ENCODE measurements around the gene ERC2. TPM values are rescaled to one million over a fixed set of nuclear protein-coding genes. Genes with fewer than 3 reads are reported as not detected.

Gene ERC2
- total and polyA plus RNA-seq, 2 donors (not counting 3 experiments of a cell fraction or from before 2014, with no cell fraction given): 5.6 to 15.5 TPM

- Histone ChIP-seq H3K27ac (ENCODE audit: insufficient read depth, low read depth, low read length) (no peak overlapping the region), H3K4me3 (replicated peaks in 1 of 3; ENCODE audit: insufficient read depth in 1 of 3, low read depth in 1 of 3, low read length in 3 of 3) (no peak overlapping the region), H2AFZ (ENCODE audit: low read depth, low read length) (no peak overlapping the region), H3K9ac (replicated peaks; ENCODE audit: extremely low read depth, insufficient read depth, low read length) (no peak overlapping the region), H4K20me1 (replicated peaks; ENCODE audit: control insufficient read depth, extremely low read depth, insufficient read depth, low read length) (no peaks in the 10 kb centered on the region), H3K4me1 (ENCODE audit: control insufficient read depth, extremely low read depth, insufficient read depth, low read length) (no peaks in the 10 kb centered on the region), H3K4me2 (ENCODE audit: insufficient read depth, low read length) (no peak overlapping the region), H3K27me3 (ENCODE audit: control insufficient read depth in 2 of 2, insufficient read depth in 2 of 2, low read length in 2 of 2) (peaks cover 0 to 4% of the 10 kb centered on the region in 2 experiments), H3K36me3 (ENCODE audit: control insufficient read depth in 2 of 2, extremely low read depth in 1 of 2, insufficient read depth in 2 of 2, low read length in 2 of 2) (no peaks in the 10 kb centered on the region), H3K9me3 (replicated peaks; ENCODE audit: control insufficient read depth, insufficient read depth, low read length) (no peaks in the 10 kb centered on the region), H3K9me1 (replicated peaks; ENCODE audit: control insufficient read depth, extremely low read depth, insufficient read depth, low read length) (no peaks in the 10 kb centered on the region), H3K79me2 (ENCODE audit: control insufficient read depth, insufficient read depth, low read length) (no peaks in the 10 kb centered on the region)
- FAIRE-seq (no peak), DNase-seq (ENCODE audit: low read depth, low spot score) (no peak)
- TF ChIP-seq MAX (IDR thresholded peaks at IDR 0.05; ENCODE audit: insufficient read depth, insufficient read length): no peak
- TF ChIP-seq MYC (IDR thresholded peaks at IDR 0.05; ENCODE audit: low read depth, low read length): no peak
- TF ChIP-seq GATA2 (IDR thresholded peaks at IDR 0.05; ENCODE audit: insufficient read depth, insufficient read length, low read depth, low read length): no peak
- no peak for TF ChIP-seq FOS (IDR thresholded peaks at IDR 0.05; ENCODE audit: borderline replicate concordance, insufficient read depth, low read length)
- no peak for TF ChIP-seq POLR2A (IDR thresholded peaks at IDR 0.05; ENCODE audit: low read depth, low read length)
- TF ChIP-seq, protein P1, sequence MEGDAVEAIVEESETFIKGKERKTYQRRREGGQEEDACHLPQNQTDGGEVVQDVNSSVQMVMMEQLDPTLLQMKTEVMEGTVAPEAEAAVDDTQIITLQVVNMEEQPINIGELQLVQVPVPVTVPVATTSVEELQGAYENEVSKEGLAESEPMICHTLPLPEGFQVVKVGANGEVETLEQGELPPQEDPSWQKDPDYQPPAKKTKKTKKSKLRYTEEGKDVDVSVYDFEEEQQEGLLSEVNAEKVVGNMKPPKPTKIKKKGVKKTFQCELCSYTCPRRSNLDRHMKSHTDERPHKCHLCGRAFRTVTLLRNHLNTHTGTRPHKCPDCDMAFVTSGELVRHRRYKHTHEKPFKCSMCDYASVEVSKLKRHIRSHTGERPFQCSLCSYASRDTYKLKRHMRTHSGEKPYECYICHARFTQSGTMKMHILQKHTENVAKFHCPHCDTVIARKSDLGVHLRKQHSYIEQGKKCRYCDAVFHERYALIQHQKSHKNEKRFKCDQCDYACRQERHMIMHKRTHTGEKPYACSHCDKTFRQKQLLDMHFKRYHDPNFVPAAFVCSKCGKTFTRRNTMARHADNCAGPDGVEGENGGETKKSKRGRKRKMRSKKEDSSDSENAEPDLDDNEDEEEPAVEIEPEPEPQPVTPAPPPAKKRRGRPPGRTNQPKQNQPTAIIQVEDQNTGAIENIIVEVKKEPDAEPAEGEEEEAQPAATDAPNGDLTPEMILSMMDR (IDR thresholded peaks at IDR 0.05; ENCODE audit: extremely low read depth in 1 of 2, insufficient read depth in 1 of 2, low read depth in 1 of 2, low read length in 2 of 2): no peak
- TF ChIP-seq JUN (IDR thresholded peaks at IDR 0.05; ENCODE audit: borderline replicate concordance, insufficient read depth, insufficient read length, low read depth): no peak
- no peak for TF ChIP-seq POLR2AphosphoS5 (IDR thresholded peaks at IDR 0.05; ENCODE audit: insufficient read depth, low read depth, low read length)
- no TSS peak for BruUV-seq (replicated peaks)
- POLR2A ChIA-PET: no interaction called here
- CTCF ChIA-PET: no interaction called here
- intact Hi-C loops (cut with micrococcal nuclease): no loop called here
- dilution Hi-C loops (cut with MboI; ENCODE audit: extremely low pct_ligation_motif_present, low sequenced_read_pairs): no loop called here
Measured at GRCh38 chr3:55609230-55609827, 858.9 kb downstream of the ERC2 start.
